HG03575 (cell line): ENCODE data around the gene DUS3L.
"Not testable (repeated sequence)": the region's sequence is repeated elsewhere in the genome, so short reads cannot be mapped to it uniquely, and the experiment has no call there.

Experiments
- ATAC-seq: cut with Tn5 transposase; IDR thresholded peaks from one replicate; pipeline ENCODE4 v1.9.1; 2021; ENCODE audit not compliant: unreplicated experiment, insufficient number of reproducible peaks, low FRiP score; ENCODE audit errors: extremely low read depth

Gene DUS3L

GRCh38 chr19:5782945-5783919 is 7.7 kb downstream of the DUS3L start:
- no peak for ATAC-seq

GRCh38 chr19:5782322-5782721 is 8.6 kb downstream of the DUS3L start:
- no peak for ATAC-seq

DNA sequence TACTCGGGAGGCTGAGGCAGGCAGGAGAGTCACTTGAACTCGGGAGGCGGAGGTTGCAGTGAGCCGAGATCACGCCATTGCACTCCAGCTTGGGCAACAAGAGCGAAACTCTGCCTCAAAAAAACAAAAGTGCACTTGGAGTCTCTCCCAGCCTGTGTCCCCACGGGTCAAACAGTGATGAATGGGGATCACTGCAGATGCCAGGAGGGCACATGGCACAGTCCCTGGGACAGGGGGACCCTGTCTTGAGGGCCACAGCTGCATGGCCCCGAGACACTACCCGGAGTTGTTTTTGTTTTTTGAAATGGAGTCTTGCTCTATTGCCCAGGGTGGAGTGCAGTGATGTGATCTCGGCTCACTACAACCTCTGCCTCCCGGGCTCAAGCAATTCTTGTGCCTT is 10.0 kb downstream of the DUS3L start:
- not testable (repeated sequence) for ATAC-seq

GRCh38 chr19:5778402-5778801 is 12.6 kb downstream of the DUS3L start:
- ATAC-seq: no peak

GRCh38 chr19:5775668-5776309 is 15.2 kb downstream of the DUS3L start:
- no peak for ATAC-seq

GRCh38 chr19:5774921-5775320 is 16.0 kb downstream of the DUS3L start:
- ATAC-seq: no peak

DNA sequence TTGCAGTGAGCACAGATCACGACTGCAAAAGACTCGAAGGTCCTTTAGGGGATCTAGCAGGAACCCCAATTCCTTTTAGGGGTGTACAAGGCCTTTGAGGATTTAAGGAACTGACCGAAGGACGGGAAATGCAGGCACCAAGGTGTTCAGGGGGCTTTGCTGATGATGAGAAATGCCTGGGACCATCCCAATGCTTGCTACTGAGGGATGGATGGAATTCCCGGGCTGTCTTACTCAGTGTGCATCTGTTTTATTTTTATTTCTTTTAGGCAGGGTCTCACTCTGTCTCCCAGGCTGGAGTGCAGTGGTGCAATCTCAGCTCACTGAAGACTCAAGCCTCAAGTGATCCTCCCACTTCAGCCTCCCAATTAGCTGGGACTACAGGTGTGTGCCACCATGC is 17.7 kb downstream of the DUS3L start:
- ATAC-seq: no peak

- no peak for ATAC-seq
These were observed 18.5 kb downstream of the DUS3L start for GRCh38 chr19:5772416-5772815.

DNA sequence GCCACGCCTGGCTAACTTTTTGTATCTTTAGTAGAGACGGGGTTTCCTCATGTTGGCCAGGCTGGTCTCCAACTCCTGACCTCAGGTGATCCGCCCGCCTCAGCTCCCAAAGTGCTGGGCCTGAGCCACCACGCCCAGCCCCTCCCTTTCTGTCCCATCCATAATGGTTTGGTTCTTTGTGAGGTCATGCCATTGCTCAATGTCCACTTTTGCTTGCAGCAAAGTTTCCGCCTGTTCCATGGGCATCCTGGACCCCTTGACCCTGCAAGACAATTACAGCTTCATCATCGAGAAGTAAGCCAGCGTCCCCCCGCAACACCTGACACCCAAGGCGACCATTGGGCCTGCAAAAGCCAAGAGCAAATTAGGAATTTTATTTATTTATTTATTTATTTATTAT is 23.0 kb downstream of the DUS3L start:
- ATAC-seq: no peak

- no peak for ATAC-seq
These were observed 25.7 kb downstream of the DUS3L start for GRCh38 chr19:5765220-5765619.

DNA sequence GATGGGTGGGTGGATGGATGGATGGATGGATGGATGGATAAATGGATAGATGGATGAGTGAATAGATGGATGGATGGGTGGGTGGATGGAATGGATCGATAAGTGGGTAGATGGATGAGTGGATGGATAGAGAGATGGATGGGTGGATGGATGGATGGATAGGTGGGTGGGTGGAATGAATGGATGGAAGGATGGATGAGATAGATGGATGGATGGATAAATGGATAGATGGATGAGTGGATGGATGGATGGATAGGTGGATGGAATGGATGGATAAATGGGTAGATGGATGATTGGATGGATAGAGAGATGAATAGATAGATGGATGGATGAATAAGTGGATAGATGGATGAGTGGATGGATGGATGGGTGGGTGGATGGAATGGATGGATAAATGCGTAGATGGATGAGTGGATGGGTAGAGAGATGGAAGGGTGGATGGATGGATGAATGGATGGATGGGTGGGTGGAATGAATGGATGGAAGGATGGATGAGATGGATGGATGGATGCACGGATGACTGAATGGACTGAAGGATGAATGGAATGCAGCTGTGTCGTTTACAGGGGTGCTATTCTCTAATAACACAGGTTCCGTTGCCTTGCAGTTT is 28.2 kb downstream of the DUS3L start:
- no peak for ATAC-seq

DNA sequence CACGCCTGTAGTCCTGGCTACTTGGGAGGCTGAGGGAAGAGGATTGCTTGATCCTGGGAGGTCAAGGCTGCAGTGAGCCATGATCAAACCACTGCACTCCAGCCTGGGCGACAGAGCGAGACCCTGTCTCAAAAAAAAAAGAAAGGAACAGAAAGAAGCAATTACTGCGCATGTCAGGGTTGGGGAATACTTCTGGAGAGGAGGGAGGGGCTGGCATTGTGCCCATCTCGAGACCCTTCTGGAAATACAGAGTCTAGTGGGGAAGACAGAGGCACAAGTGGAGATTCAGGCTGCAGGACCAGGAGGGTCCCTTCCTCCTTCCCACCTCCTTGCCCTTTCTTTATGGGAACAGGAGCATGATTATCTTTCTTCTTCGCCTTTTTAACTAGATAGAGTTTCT is 37.2 kb downstream of the DUS3L start:
- no peak for ATAC-seq

GRCh38 chr19:5751709-5752108 is 39.3 kb downstream of the DUS3L start:
- no peak for ATAC-seq

- no peak for ATAC-seq
These were observed 41.5 kb downstream of the DUS3L start for GRCh38 chr19:5749505-5749904.

GRCh38 chr19:5748920-5749319 is 42.0 kb downstream of the DUS3L start:
- not testable (repeated sequence) for ATAC-seq

DNA sequence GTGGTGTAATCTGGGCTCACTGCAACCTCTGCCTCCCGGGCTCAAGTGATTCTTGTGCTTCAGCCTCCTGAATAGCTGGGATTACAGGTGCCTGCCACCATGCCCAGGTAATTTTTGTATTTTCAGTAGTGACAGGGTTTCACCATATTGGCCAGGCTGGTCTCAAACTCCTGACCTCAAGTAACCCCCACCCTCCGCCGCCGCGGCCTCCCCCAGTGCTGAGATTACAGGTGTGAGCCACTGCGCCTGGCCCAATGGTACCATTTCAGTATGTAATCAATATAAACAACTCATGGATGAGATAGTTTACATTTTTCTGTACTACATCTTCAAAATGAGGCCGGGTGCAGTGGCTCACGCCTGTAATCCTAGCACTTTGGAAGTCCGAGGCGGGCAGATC is 46.0 kb downstream of the DUS3L start:
- not testable (repeated sequence) for ATAC-seq

GRCh38 chr19:5743630-5744029 is 47.3 kb downstream of the DUS3L start:
- ATAC-seq: no peak

GRCh38 chr19:5742051-5742450 is 48.9 kb downstream of the DUS3L start:
- ATAC-seq: no peak

- ATAC-seq: no peak
These were observed 52.5 kb downstream of the DUS3L start for GRCh38 chr19:5738423-5738822.
